GM19438 (cell line): ENCODE results near the gene ZNF574.

Experiments
- ATAC-seq: cut with Tn5 transposase; IDR thresholded peaks from one replicate; pipeline ENCODE4 v1.9.1; 2021; ENCODE audit warnings: low read depth; ENCODE audit not compliant: unreplicated experiment

The ZNF574 gene

DNA sequence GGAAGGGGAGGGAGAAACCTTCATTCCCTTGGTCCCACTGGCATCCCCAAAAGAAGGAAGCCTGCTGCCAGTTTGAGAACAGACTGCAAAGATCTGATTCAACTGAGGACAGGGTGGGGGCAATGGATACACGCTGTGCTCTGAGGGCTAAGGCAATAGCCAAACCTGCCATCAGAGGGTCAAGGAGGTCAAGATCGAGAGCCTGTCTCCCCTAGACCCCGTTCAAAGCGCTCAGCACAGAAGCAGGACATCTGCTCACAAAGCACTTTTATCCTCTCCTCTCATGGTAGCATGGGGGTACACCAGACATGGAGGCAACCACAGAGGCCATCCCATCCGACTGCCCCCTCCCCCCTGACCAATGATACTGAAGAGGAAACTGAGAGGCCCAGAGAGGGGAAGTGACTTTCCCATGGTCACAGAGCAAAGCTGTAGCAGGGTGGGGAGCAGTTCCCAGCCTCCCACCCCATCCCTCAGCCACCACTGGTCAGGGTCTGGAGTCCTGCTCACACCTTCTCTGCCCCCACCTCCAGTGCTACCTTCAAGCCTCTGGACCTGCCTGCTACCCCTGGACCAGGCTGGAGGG is 45.2 kb downstream of the ZNF574 start:
- no peak for ATAC-seq

DNA sequence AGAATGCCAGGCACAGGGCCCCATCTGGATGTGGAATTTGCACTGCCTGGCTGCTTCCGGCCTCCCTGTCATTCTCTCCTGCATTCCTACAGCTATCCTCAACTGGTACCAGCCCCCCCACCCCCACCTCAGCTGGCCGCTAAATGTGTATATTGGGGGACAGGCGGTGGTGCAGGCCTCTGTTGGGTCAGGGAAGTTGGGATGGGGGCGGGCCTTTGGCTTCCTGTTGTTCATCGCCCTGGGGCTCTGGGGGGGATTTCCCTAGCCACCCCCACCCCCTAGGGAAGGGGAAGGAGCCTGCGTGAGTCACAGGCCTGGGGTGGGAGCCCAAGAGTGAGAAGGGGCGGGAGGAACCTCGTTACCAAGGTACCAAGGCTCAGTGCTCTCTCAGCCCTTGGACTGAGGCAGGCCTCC is 45.7 kb downstream of the ZNF574 start:
- ATAC-seq = no peak

DNA sequence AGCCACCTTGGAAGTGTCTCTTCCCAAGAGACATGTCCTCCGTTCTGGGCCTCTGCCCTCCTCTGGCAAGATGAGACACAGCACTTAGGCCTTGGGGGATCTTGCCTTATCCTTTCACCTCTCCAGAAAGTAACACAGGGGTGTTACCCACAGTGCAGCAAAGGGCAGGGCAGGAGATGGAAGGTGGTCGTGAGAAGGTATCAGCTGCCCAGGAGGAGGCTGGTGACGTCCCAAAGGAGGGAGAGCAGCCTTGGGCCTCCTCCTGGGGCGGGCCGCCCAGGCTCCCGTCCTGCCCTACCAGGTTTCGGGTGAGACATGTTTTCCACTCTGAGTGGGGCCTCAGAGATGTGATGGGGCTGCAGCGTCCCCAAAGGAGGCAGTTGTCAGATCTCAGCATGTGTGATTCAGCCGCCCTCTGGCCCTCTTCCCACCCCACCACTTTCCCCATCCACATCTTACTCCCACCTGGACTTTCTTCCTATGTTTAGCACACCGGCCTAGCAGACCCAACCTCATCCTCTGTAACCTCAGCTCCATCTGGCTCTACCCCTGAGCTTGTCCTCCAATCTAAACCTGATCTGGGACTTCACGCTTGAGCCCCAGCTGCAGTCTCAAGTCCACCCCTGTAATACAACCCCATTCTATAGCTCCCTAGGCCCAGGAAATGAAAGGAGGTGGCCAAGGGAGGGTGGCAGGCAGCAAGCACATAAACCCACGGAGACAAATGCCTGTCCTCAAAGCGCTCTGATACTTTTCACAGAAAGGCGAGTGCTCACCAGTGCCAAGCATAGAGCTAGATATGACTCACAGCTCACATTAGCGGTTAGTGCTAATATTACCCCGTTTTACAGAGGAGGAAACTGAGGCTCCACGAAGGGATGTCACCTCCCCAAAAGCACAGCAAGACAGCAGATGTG is 47.0 kb downstream of the ZNF574 start:
- ATAC-seq = no peak

DNA sequence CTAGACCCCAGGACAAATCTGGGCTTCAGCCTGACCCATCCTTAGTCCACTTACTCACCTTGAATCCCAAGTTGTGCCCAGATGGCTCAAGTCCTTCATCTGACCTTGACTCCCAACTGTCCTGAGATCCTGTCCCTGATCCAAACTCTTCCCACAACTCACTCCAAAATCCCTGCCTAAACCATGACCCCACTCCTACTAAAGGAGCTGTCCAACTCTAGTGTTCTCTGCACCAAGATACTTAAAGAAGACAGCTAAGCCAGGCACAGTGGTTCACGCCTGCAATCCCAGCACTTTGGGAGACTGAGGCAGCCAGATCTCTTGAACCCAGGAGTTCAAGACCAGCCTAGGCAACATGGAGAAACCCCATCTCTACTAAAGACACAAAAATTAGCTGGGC is 47.8 kb downstream of the ZNF574 start:
- no peak for ATAC-seq

DNA sequence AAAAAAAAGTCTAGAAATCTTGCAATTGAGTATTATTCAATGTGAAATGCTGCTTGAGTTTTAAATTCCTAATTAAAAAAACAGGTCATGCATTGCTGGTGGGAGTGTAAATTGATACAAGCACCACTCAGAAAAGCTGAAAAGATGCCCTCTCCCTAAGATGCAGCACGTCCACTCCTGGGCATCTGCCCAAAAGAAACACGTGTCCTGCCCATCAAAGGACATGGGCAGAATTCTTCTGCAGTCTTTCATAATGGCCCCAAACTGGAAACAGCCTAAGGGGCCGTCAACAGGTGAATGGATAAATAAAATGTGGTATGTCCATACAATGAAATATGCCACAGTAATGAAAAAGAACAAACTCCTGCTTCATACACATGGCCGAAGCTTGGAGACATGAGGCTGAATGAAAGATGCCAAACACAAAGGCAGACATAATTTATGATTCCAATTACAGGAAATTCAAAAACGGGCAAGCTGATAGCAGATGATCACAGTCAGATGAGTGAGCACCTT is 48.5 kb downstream of the ZNF574 start:
- ATAC-seq = no peak

DNA sequence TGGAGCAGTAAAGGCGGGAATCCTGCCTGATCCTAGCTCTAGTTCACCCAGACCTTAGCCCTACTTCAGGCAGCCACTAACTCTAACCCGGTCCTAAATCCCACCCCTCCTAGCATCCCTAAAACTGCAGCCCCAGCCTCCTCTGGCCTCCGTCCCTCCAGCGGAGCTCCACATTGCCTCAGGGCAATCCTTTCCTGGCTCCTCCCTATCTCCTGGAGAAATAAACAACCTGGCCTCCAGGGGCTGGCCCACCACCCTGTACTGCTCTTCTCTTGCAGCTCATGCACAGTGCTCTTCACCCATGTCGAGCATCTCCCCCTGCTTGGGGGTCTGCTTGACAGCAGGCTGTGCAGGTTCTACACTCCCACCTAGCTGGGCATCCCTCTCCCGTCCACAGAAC is 49.6 kb downstream of the ZNF574 start:
- ATAC-seq = no peak

DNA sequence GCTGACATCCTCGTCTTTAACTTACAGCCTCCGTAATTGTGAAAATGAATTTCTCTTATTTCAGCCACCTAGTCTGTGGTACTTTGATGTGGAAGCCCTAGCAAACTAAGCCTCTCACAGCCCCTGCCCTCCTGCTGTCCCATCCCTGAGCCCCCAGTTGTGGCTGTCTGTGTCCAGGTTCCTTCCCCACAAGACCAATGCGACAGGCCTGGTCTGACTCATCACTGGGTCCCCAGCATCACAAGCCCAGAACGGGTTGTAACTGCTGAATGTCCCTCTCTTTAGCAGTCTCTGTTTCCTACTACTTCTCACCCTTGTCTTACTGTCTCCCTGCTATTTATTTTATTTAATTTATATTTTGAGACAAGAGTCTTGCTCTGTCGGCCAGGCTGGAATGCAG is 50.6 kb downstream of the ZNF574 start:
- no peak for ATAC-seq

DNA sequence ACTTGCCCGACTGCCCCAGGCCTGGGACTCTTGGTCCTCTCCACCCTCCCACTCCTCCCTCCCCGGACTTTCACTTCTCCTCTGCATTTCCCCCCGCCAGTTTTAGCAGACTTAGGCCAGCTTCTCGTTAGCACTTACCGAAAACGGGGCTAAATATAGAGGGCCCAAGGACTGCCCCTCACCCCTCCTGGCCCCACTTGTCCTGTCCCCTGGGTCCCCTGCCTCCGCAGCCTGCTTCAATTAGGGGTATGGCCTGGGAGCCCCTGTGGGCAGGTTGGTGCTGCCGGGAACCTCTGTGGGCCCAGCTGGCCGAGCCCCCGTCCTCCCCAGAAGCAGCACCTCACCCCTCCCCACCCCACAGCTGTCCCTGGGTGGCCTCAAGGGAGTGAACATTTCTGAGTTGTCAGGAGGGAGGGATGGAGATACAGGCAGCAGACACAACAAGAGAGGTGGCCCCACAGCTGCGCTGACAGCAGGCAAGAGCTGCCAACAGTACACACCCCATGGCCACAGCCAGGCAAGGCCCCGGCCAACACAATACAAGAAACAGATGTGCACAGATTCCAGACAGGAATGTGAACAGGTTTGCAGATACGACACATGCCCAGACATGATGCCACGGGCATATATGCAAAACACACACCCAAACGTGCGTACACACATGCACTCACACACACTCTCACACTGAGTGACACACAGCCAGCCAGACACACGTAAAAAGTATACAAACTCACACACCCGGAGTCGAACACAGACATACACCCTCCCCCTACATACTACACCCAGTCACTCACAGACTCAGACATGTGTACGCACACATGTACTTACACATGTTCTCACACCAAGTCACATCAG is 53.7 kb downstream of the ZNF574 start:
- peak; percentile 54 for ATAC-seq

DNA sequence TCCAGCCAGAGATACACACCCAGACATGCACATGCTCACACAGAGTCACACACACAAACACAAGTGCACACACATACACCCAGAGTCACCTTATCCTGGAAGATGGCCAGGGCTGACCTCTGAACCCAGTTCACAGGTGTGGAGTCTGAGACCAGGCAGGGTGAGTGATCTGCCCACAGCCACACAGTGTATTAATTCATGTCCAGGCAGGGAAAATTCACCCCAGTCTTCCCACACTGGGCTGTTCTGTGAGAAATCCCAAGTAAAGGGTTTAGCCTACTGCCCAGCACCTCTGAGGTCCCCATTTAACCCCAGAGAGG is 54.2 kb downstream of the ZNF574 start:
- no peak for ATAC-seq
